Measurements from ENCODE around the gene CD200.

GRCh38 chr3:112395896-112396290 is 62.9 kb downstream of the CD200 start:
- TF ChIP-seq CTCF (IDR thresholded peaks at IDR 0.05) (no peak), POLR2A (IDR thresholded peaks at IDR 0.05) (no peak)

Measured in uterus (tissue), 2 donors.